K562 (cell line): ENCODE data around the gene GNG14. TPM values are rescaled to one million over a fixed set of nuclear protein-coding genes. Genes with fewer than 3 reads are reported as not detected.
A peak's percentile ranks its signal among the peaks of the same experiment; 100 is the strongest.

ENCODE experiments used
- BRD4 ChIP-seq: fragments of 200-600 bp; sonication (generic); IDR thresholded peaks from 2 replicates; pipeline ENCODE4 v1.6.1; 2017; ENCODE audit warnings: inconsistent platforms
- BRD9 ChIP-seq: fragments of 450-650 bp; IDR thresholded peaks from 2 replicates; pipeline ENCODE4 v1.6.1; 2018; ENCODE audit warnings: low read depth; ENCODE audit not compliant: partially characterized antibody
- FOS ChIP-seq: IDR thresholded peaks from 3 replicates; pipeline ENCODE4 v1.6.1; 2011; ENCODE audit not compliant: insufficient read length; ENCODE audit errors: extremely low read depth
- GATA2 ChIP-seq: sonication (generic); formaldehyde crosslinking; IDR thresholded peaks from 2 replicates; pipeline ENCODE4 v1.4.0; 2020; ENCODE audit warnings: mild to moderate bottlenecking, missing genetic modification reagents
- ILK ChIP-seq: fragments of 450-650 bp; IDR thresholded peaks from 2 replicates; pipeline ENCODE4 v1.6.1; 2016; ENCODE audit warnings: missing genetic modification characterization, low read depth, mild to moderate bottlenecking, missing compliant biosample characterization, moderate library complexity, borderline replicate concordance
- MED1 ChIP-seq: sonication (generic); formaldehyde crosslinking; IDR thresholded peaks from 2 replicates; pipeline ENCODE4 v1.8.1; 2023; ENCODE audit warnings: missing genetic modification reagents, borderline replicate concordance
- MTF1 ChIP-seq: fragments of 250-450 bp; sonication (Bioruptor Pico); IDR thresholded peaks from 2 replicates; pipeline ENCODE4 v1.9.0; 2021; ENCODE audit warnings: moderate library complexity, mild to moderate bottlenecking, inconsistent platforms, borderline replicate concordance
- NKRF ChIP-seq: fragments of 450-650 bp; IDR thresholded peaks from 2 replicates; pipeline ENCODE4 v1.6.1; 2016; ENCODE audit warnings: borderline replicate concordance
- NR3C1 ChIP-seq: sonication (generic); formaldehyde crosslinking; IDR thresholded peaks from 2 replicates; pipeline ENCODE4 v1.8.1; 2022; ENCODE audit warnings: missing genetic modification reagents
- PHB2 ChIP-seq: fragments of 450-650 bp; IDR thresholded peaks from 2 replicates; pipeline ENCODE4 v1.6.1; 2017; ENCODE audit warnings: low read depth
- PHF21A ChIP-seq: fragments of 450-650 bp; IDR thresholded peaks from 2 replicates; pipeline ENCODE4 v1.6.1; 2017; ENCODE audit warnings: low read depth, borderline replicate concordance
- PKNOX1 ChIP-seq: fragments of 450-650 bp; IDR thresholded peaks from 2 replicates; pipeline ENCODE4 v1.6.1; 2016
- PML ChIP-seq: IDR thresholded peaks from 2 replicates; pipeline ENCODE4 v1.6.1; 2012; ENCODE audit warnings: low read length, inconsistent platforms
- POLR2A ChIP-seq: fragments of 450-650 bp; conservative IDR thresholded peaks from 2 replicates; pipeline ENCODE4 v1.6.1; 2016
- POLR3G ChIP-seq: IDR thresholded peaks from 2 replicates; pipeline ENCODE4 v1.6.1; 2011; ENCODE audit not compliant: insufficient read length, insufficient replicate concordance; ENCODE audit errors: extremely low read depth
- RNF219 ChIP-seq: fragments of 250-450 bp; sonication (Bioruptor Pico); IDR thresholded peaks from 2 replicates; pipeline ENCODE4 v1.5.0; 2022; ENCODE audit warnings: mild to moderate bottlenecking
- RUNX1 ChIP-seq: sonication (generic); IDR thresholded peaks from 2 replicates; pipeline ENCODE4 v1.6.1; 2016; ENCODE audit warnings: antibody characterized with exemption, low read depth
- SRSF7 ChIP-seq: fragments of 200-400 bp; formaldehyde crosslinking; optimal IDR thresholded peaks from 2 replicates; pipeline ENCODE3; 2017; ENCODE audit warnings: mild to moderate bottlenecking, low read depth, low read length
- TEAD2 ChIP-seq: fragments of 450-650 bp; IDR thresholded peaks from 2 replicates; pipeline ENCODE4 v1.6.1; 2016; ENCODE audit warnings: missing genetic modification characterization, control low read depth, missing compliant biosample characterization
- ZC3H11A ChIP-seq: IDR thresholded peaks from 2 replicates; pipeline ENCODE4 v1.6.1; 2012; ENCODE audit warnings: low read depth, low read length, improper control_type of control experiment
- ZNF398 ChIP-seq: fragments of 250-450 bp; sonication (Bioruptor Pico); IDR thresholded peaks from 2 replicates; pipeline ENCODE4 v1.8.0; 2021; ENCODE audit warnings: moderate library complexity, mild to moderate bottlenecking, inconsistent platforms
- ZNF436 ChIP-seq: fragments of 250-450, 450-650 bp; sonication (Bioruptor Pico); formaldehyde crosslinking; IDR thresholded peaks from 2 replicates; pipeline ENCODE4 v1.7.0; 2020; ENCODE audit warnings: mild to moderate bottlenecking
- ZNF444 ChIP-seq: fragments of 250-450 bp; sonication (Bioruptor Pico); IDR thresholded peaks from 2 replicates; pipeline ENCODE4 v1.4.0; 2020; ENCODE audit warnings: mild to moderate bottlenecking, moderate library complexity
- polyA plus RNA-seq, 8 experiments: library from polyadenylated mRNA; depleted of rRNA in 4 of 8; stranded (reverse) in 5 of 8; unstranded in 3 of 8; fragments of >200 nt; fragmentation: Nextera tagmentation in 2 of 8; fragmentation: Illumina TruSeq in 1 of 8; extraction: Ambion mirVana in 2 of 8; extraction: Trizol in 1 of 8; gene quantifications; 2 replicates each; pipeline versions ENCODE4 v1.2.1 to v1.2.3, GENCODE V29; 2011 to 2014; ENCODE audit warnings: inconsistent platforms in 1 of 8, missing spikeins in 1 of 8
- total RNA-seq, 7 experiments: library from RNA; depleted of rRNA in 6 of 7; stranded (reverse); fragments of >200 nt in 6 of 7; fragmentation: Illumina TruSeq in 2 of 7; extraction: Trizol in 2 of 7; gene quantifications; 2 replicates each; pipeline versions ENCODE4 v1.2.1 to v1.2.3, GENCODE V29; 2011 to 2021; ENCODE audit warnings: low replicate concordance in 1 of 7

Gene GNG14
- total and polyA plus RNA-seq, 9 of the 15 experiments (the other 6 are each of a cell fraction or from before 2014, with no cell fraction given), result not detected

- no peak; the same call in 1 of the 2 replicates for TF ChIP-seq BRD4
- TF ChIP-seq PHF21A, result no peak
- no peak for TF ChIP-seq BRD9
- TF ChIP-seq ZNF398 (CRISPR knock-in tag), result no peak
- TF ChIP-seq PKNOX1, result peak; percentile 89
- TF ChIP-seq ZNF436 (CRISPR knock-in tag), result no peak
- peak; percentile 79 for TF ChIP-seq POLR2A
- no peak for TF ChIP-seq SRSF7
- TF ChIP-seq NKRF, result peak; percentile 86; the same call in 1 of the 2 replicates
- TF ChIP-seq NR3C1 (CRISPR knock-in tag), result no peak
- TF ChIP-seq ILK (tag), result no peak
- TF ChIP-seq ZC3H11A, result no peak
- no peak for TF ChIP-seq TEAD2 (tag)
- TF ChIP-seq PML, result peak; percentile 11; the same call in 1 of the 2 replicates
- TF ChIP-seq POLR3G, result no peak
- TF ChIP-seq PHB2, result no peak
- TF ChIP-seq FOS, result no peak
- TF ChIP-seq RNF219 (CRISPR knock-in tag), result 0 out of 2 replicates have a peak, but pooled peaks have one; percentile 6
- no peak for TF ChIP-seq RUNX1
- no peak for TF ChIP-seq GATA2 (CRISPR knock-in tag)
- no peak for TF ChIP-seq MED1 (CRISPR knock-in tag)
- no peak for TF ChIP-seq MTF1 (CRISPR knock-in tag)
- TF ChIP-seq ZNF444 (CRISPR knock-in tag), result no peak
Measured at GRCh38 chr19:12669270-12670158, 18.3 kb upstream of the GNG14 start (continued).
